Pancreas (tissue), 10 donors: ENCODE measurements around the gene GADD45A. TPM values are rescaled to one million over a fixed set of nuclear protein-coding genes. Genes with fewer than 3 reads are reported as not detected.

Experiments
- ATAC-seq, 4 donors: fragments of 200-7000 bp; cut with Tn5 transposase; one replicate each; pipeline versions ENCODE4 v1.8.0 to v1.9.1; 2020; ENCODE audit warnings: mild to moderate bottlenecking in 4 of 4, moderate library complexity in 4 of 4
- DNase-seq, 6 donors: peaks; one replicate each; pipeline ENCODE4 v3.0.0-alpha.2; 2020
- FAIRE-seq: peaks from 2 replicates; lab custom pipeline; 2012; peaks lifted over from hg19 to GRCh38; lab: Jason Lieb, UNC
- H3K27ac ChIP-seq, 4 donors: fragments of 200-600 bp; sonication (generic); 1 replicate in 3 of 4; 2 replicates in 1 of 4; pipeline versions ENCODE4 v1.5.0 to v1.8.0; 2020
- H3K27me3 ChIP-seq, 4 donors: fragments of 200-600 bp; one replicate each; pipeline ENCODE4 v1.8.0; 2021
- H3K36me3 ChIP-seq, 3 donors: fragments of 200-600 bp; sonication (generic) in 1 of 3; one replicate each; pipeline versions ENCODE4 v1.5.0 to v1.8.0; 2020 to 2021
- H3K4me1 ChIP-seq, 3 donors: fragments of 200-600 bp; one replicate each; pipeline ENCODE4 v1.8.0; 2021
- H3K4me3 ChIP-seq, 4 donors: fragments of 200-600 bp; sonication (generic) in 2 of 4; one replicate each; pipeline versions ENCODE4 v1.5.0 to v1.8.0; 2020 to 2021
- H3K9me3 ChIP-seq, 4 donors: fragments of 200-600 bp; one replicate each; pipeline ENCODE4 v1.8.0; 2021
- CTCF ChIP-seq, 4 donors: fragments of 200-600 bp; sonication (generic) in 3 of 4; IDR thresholded peaks; one replicate each; pipeline versions ENCODE4 v1.5.0 to v1.8.0; 2021; ENCODE audit warnings: antibody characterized with exemption in 4 of 4
- WGBS, 2 donors: extraction: QIAGEN DNeasy Blood & Tissue Kit; methylation state at CpG; one replicate each; pipeline ENCODE4 v1.1.7; 2013; 5-methylcytosine and 5-hydroxymethylcytosine counted together
- intact Hi-C, 3 donors: fragments of 100-400 bp; cut with DNase I; formaldehyde crosslinking; loops; one replicate each; pipeline versions ENCODE4 v1.11.1 to v1.14.2; 2022
- polyA plus RNA-seq, 2 donors: library from polyadenylated mRNA; stranded (reverse); fragments of 200-250 nt; gene quantifications; one replicate each; pipeline ENCODE4 v1.2.3, GENCODE V29; 2013
- total RNA-seq, 6 donors: library from RNA; stranded (reverse); fragmentation: NEBNext Ultra II Directional in 4 of 6; extraction: Animal tissue kit (Norgen Biotek cat#: 25700) in 4 of 6; gene quantifications; one replicate each; pipeline versions ENCODE4 v1.2.1 to v1.2.4, GENCODE V29; 2021 to 2023
- donor health status: healthy with polysubstance abuse.
- donor health status: DM: no; HTN: no; CAD: no; lungs with moderate emphysema.
- donor health status: DM: no; HTN: no; CAD: no.
- donor health status: control.
- donor health status: control.
- donor health status: Bipolar disorder and iron deficiency.
- donor health status: DM: yes; HTN: yes; CAD: no.
- donor health status: DM: no; HTN: no; CAD: no.
- donor health status: DM: no; HTN: no; CAD: no.
- donor health status: DM: yes; HTN: yes; CAD: no.

Gene GADD45A
- total and polyA plus RNA-seq, 8 donors, result 7.9 to 17.3 (median 13.3) TPM

GRCh38 chr1:67696708-67697107 is 11.7 kb downstream of the GADD45A start:
- no peak for FAIRE-seq

GRCh38 chr1:67700220-67700619 is 15.2 kb downstream of the GADD45A start:
- no peak overlapping the region for H3K4me3 ChIP-seq
- intact Hi-C loops, result no loop called here
- H3K4me1 ChIP-seq, result no peaks in the 10 kb centered on the region
- ATAC-seq (peak in 2 of 4 donors; percentile 9 to 18), FAIRE-seq (no peak), DNase-seq (no peak)
- peaks cover 0 to 3% (median 0%) of the 10 kb centered on the region in 3 donors for H3K36me3 ChIP-seq
- no peaks in the 10 kb centered on the region for H3K9me3 ChIP-seq
- no peaks in the 10 kb centered on the region for H3K27me3 ChIP-seq
- H3K27ac ChIP-seq, result no peak overlapping the region
- TF ChIP-seq CTCF (IDR thresholded peaks at IDR 0.05), result no peak
- WGBS, 2 donors, result 75 to 76% methylated on average over 4 of the region's 4 CpGs

More at GRCh38 chr1:67696708-67697107, 11.7 kb downstream of the GADD45A start:
- no peak for ATAC-seq
- 74 to 78% methylated on average over 3 of the region's 3 CpGs for WGBS, 2 donors
- no peaks in the 10 kb centered on the region for H3K36me3 ChIP-seq
- H3K9me3 ChIP-seq, result no peaks in the 10 kb centered on the region
- no peaks in the 10 kb centered on the region for H3K4me1 ChIP-seq
- H3K4me3 ChIP-seq, result no peak overlapping the region
- no peak overlapping the region for H3K27ac ChIP-seq
- TF ChIP-seq CTCF (IDR thresholded peaks at IDR 0.05), result no peak
- intact Hi-C loops, result no loop called here
- no peak for DNase-seq
- no peaks in the 10 kb centered on the region for H3K27me3 ChIP-seq

GRCh38 chr1:67700692-67701410 is 15.8 kb downstream of the GADD45A start:
- no peak for DNase-seq

GRCh38 chr1:67701876-67702275 is 16.9 kb downstream of the GADD45A start:
- H3K4me1 ChIP-seq, result no peaks in the 10 kb centered on the region
- no peak overlapping the region for H3K27ac ChIP-seq
- 76 to 88% methylated on average over 2 of the region's 2 CpGs for WGBS, 2 donors
- H3K27me3 ChIP-seq, result no peaks in the 10 kb centered on the region
- ATAC-seq, result no peak
- no peaks in the 10 kb centered on the region for H3K9me3 ChIP-seq
- no peak for TF ChIP-seq CTCF (IDR thresholded peaks at IDR 0.05)
- intact Hi-C loops, result no loop called here
- H3K4me3 ChIP-seq, result no peak overlapping the region
- no peak for DNase-seq
- FAIRE-seq, result no peak
- peaks cover 0 to 5% (median 0%) of the 10 kb centered on the region in 3 donors for H3K36me3 ChIP-seq

More at GRCh38 chr1:67700692-67701410, 15.8 kb downstream of the GADD45A start:
- no peaks in the 10 kb centered on the region for H3K9me3 ChIP-seq
- WGBS, 2 donors, result 74 to 79% methylated on average over 8 of the region's 8 CpGs
- H3K36me3 ChIP-seq, result peaks cover 0 to 5% (median 0%) of the 10 kb centered on the region in 3 donors
- TF ChIP-seq CTCF (IDR thresholded peaks at IDR 0.05), result no peak
- no peaks in the 10 kb centered on the region for H3K4me1 ChIP-seq
- no peak overlapping the region for H3K27ac ChIP-seq
- intact Hi-C loops, result no loop called here
- ATAC-seq, result peak; percentile 70 to 88 (median 82)
- no peak for FAIRE-seq
- H3K27me3 ChIP-seq, result no peaks in the 10 kb centered on the region
- H3K4me3 ChIP-seq, result no peak overlapping the region

- no peaks in the 10 kb centered on the region for H3K9me3 ChIP-seq
- peaks cover 0 to 5% (median 0%) of the 10 kb centered on the region in 3 donors for H3K36me3 ChIP-seq
- no peak overlapping the region for H3K4me3 ChIP-seq
- DNase-seq, result no peak
- FAIRE-seq, result no peak
- no peaks in the 10 kb centered on the region for H3K27me3 ChIP-seq
- intact Hi-C loops, result no loop called here
- no peak for ATAC-seq
- no peaks in the 10 kb centered on the region for H3K4me1 ChIP-seq
- 88 to 91% methylated on average over 3 of the region's 3 CpGs for WGBS, 2 donors
- H3K27ac ChIP-seq, result no peak overlapping the region
- no peak for TF ChIP-seq CTCF (IDR thresholded peaks at IDR 0.05)
Observed at GRCh38 chr1:67704351-67704750, 19.4 kb downstream of the GADD45A start.
